Measurements from ENCODE around the gene ME3. TPM values are rescaled to one million over a fixed set of nuclear protein-coding genes. Genes with fewer than 3 reads are reported as not detected.
"Not testable (repeated sequence)": the region's sequence is repeated elsewhere in the genome, so short reads cannot be mapped to it uniquely, and the experiment has no call there.

The ME3 gene
- total RNA-seq, 1 donor from 2014 or later = 25.5 TPM

DNA sequence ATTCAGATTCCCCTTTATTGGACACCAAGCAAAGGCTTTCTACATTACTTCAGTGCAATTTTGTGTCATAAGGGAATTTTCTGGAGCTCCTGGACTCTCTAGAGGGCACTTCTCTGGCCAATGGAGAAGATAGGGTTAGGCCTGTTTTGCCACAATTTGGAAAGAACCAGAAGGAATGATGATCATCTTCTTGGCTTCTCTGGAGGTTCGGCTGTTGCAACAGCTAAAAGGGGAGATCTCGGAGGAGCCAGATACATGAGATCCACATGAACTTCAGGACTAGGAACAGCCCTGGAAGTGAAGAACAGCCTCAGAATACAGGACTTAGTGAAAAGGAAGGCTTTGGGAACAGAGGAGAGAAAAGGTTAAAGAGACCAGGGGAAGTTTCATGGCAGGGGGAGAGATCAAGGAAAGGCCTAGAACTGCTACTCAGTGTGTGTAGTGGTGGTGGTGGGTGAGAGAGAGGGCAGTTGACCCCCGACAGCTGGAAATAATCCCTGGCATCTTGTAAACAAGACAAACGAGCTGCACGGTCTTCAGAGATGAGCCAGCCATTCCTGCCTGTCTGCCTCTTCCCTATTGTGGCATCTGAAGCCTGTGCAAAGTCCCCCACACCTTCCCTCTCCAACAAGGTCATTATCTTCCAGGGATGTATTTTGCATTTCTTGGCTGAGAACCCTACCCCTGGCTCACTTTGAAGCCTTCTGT is 214.0 kb downstream of the ME3 start:
- no peak for DNase-seq

GRCh38 chr11:86456075-86456939 is 216.1 kb downstream of the ME3 start:
- peak; percentile 94 for DNase-seq

DNA sequence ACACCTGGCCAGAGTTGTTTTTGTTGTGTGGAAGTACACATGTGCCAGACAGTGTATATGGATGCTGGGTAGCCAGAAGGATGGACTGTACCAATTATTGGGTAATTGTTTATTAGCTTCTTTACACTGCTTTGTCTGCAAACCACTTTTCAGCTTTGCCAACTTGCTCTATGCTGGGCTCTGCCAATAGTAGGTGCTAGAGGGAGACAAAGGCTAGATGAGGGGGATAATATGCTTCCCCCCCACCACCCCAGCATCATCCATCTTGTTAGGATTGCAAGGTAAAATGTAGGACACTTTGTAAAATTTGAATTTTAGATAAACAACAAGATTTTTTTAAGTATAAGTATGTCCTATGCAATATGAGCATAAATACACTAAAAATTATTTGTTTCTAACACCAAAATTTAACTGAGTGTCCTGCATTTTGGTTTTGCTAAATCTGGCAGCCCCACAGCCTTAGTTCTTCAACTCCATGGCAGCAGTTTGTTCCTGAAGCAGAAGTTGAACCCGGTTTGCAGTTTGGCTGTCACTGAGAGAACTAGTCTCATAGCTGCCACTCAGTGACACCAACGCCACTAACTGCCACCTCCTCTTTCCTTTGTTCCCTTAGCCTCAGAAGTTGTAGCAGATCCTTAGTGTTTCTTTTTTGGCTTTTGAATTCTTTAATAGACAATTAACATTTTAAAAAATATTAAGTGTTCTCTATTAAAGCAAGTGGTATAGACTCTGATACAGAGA is 219.0 kb downstream of the ME3 start:
- no peak for DNase-seq

DNA sequence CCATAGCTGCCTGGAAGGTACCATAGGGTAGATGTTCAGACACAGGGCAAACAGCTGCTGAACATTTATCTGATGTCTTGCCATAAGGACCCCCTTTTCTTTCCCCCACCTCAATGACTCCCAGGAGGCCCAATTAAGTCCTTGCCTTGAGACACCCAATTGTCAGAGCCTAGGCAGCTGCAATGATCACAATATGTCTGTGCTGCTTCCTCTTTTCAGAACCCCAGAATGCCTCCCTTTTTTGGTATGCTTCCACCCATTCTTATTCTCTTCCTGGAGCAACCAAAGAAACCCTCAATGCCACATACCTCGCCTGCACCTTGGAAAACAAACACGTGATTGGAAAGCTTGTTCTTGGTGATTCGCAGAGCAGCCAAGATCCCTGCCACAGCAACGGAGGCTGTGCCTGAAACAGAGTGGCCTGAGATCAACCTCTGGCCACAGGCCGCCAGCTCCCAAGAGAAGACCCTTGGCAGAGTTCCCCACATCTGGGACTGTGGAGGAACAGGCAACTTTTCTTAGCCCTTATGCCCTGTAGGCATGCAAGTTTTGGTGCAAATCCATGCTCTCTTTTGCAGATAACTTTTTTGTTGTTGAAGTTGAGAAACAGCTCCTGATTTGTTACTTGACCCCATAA is 222.3 kb downstream of the ME3 start:
- peak; percentile 16 for DNase-seq

DNA sequence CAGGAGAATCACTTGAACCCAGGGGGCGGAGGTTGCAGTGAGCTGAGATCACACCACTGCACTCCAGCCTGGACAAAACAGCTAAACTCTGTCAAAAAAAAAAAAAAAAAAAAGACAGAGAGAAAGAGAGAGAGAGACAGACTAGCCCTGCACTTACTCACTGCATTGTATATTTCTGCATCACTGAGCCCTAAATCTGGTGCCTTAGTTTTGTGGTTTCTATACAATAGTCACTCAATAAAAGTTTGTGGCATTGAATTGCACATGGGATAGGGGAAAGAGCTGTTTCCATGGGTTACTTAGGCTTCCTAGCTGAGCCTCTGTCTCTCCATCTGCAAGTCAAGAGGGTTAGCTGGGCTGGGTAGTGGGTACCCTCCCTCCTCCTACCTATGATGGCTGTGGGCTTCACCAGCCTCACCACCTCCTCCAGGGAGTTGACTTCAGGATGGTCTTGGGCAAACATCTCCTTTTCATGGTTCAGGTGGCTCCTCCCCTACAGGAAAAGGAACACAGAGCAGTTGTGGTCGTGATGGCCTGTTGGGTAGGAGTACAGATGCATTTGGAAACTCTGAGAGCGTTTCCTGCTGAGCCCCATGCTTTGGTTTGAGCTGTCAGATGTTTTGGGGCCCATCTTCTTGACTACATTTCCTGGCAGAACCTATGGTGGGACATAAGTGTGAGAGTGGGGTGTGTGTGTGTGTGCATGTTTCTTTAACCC is 224.5 kb downstream of the ME3 start:
- no peak for DNase-seq

- no peak for DNase-seq
Observed at GRCh38 chr11:86446924-86447285, 225.5 kb downstream of the ME3 start.

- DNase-seq = no peak
Observed at GRCh38 chr11:86446163-86446923, 226.1 kb downstream of the ME3 start.

- DNase-seq = no peak
Observed at GRCh38 chr11:86444981-86445380, 227.4 kb downstream of the ME3 start.

DNA sequence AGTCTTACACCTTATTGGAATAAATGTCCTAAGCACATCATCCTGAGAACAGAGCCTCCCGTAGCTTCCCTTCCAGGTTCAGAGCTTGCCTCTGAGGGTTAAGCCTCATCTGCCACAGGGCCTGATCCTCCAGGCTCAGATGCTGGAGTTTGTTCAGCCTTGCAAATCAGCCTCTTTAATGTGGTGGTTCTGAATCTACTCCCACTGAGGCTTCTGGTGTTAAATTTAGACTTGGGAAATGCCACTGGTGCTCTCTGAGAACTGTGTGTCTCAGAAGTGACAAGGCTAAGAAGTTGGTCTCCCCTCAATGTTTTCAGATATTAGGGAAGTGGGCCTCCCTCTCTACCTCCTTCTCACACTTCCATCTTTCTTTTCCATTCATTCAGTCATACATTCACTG is 229.0 kb downstream of the ME3 start:
- DNase-seq = no peak

DNA sequence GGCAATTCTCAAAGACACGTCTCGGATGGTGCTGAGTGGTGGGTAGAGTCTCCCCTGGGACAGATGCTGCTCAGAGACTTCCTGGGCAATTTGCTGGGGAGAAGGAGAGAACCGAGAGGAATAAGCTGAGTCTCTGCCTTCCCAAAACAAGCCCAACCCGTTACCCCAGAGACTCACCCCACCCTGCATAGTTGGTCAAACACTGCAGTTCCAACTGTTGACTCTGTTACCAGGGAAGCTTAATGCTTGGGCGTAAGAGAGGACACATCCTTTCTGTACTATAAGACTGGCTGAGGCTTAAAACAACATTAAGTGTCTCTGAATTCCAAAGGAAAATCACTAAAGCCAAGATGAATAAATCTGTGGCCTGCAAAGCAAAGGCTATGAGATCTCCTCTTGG is 229.6 kb downstream of the ME3 start:
- DNase-seq = no peak

DNA sequence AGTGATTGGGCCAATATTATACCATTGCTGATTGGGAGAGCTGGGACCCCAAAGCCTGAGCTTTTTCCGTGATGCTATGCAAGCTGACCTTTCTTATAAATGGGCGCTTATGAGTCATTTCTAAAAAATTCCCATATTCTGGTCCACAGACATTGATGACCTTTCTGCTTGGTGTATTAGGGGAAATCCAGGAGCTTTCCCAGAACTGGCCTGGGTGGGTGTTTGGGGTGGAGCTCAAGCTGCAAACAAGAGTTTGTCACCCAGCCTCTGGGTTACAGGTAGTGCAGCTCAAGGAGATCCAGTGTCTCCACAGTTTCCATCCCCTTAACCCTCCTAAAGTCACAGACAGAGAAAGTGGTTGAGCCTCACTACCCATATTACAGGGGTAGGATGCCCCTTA is 230.0 kb downstream of the ME3 start:
- DNase-seq = peak; percentile 30

- DNase-seq = no peak
Observed at GRCh38 chr11:86440843-86441242, 231.6 kb downstream of the ME3 start.

- DNase-seq = no peak
Observed at GRCh38 chr11:86440305-86440716, 232.1 kb downstream of the ME3 start.

GRCh38 chr11:86438685-86439084 is 233.7 kb downstream of the ME3 start:
- peak; percentile 52 for DNase-seq

GRCh38 chr11:86435711-86436110 is 236.7 kb downstream of the ME3 start:
- no peak for DNase-seq

DNA sequence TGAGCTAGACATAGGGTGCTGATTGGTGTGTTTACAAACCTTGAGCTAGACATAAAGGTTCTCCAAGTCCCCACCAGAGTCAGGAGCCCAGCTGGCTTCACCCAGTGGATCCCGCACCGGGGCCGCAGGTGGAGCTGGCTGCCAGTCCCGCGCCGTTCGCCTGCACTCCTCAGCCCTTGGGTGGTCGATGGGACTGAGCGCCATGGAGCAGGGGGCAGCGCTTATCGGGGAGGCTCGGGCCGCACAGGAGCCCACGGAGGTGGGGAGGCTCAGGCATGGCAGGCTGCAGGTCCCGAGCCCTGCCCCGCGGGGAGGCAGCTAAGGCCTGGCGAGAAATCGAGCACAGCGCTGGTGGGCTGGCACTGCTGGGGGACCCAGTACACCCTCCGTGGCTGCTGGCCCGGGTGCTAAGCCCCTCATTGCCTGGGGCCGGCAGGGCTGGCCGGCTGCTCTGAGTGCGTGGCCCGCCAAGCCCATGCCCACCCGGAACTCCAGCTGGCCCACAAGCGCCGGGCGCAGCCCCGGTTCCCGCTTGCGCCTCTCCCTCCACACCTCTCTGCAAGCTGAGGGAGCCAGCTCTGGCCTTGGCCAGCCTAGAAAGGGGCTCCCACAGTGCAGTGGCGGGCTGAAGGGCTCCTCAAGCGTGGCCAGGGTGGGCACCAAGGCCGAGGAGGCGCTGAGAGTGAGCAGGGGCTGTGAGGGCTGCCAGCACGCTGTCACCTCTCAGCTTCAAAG is 238.9 kb downstream of the ME3 start:
- not testable (repeated sequence) for DNase-seq

- DNase-seq = peak; percentile 59
Observed at GRCh38 chr11:86431258-86431657, 241.2 kb downstream of the ME3 start.

DNA sequence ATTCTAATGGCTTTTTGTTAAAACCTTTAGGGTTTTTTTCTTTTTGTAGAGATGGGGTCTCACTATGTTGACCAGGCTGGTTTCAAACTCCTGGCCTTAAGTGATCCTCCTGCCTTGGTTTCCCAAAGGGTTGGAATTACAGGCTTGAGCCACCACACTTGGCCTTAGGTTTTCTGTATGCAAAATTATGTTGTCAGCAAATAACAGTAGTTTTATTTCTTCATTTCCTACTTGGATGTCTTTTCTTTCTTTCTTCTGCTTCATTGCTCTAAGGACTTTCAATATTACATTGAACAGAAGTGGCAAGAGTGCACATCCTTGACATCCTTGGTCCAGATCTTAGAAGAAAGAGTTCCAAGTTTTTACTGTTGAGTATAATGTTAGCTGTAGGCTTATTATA is 245.0 kb downstream of the ME3 start:
- DNase-seq = no peak

DNA sequence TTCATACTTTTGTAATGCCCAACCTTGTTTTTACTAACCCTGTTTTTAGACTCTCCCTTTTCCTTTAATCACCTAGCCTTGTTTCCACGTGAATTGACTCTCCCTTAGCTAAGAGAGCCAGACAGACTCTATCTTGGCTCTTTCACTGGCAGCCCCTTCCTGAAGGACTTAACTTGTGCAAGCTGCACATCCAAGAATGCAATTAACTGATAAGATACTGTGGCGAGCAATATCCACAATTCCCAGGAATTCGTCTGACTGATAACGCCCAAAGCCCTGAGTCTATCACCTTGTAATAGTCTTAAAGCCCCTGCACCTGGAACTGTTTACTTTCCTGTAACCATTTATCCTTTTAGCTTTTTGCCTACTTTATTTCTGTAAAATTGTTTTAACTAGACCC is 248.9 kb downstream of the ME3 start:
- not testable (repeated sequence) for DNase-seq

DNA sequence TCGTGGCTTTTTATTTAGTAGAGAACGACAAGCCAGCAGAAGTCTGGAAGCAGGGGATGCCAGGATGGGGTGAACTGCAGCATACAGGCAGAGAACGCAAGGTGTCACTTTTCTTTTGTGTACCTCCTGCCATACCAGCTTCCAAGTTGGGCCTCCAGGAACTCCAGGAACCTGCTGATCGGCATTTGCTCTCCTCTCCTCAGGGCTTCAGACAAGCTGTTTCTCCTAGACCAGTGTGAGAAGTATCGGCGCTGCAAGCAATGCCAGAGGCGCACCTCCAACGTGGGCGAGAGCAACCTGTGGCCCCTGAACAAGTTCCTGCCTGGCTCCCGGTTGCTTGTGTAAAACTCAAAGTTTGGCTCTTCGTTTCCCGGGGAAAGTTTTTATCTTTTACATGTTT is 250.0 kb downstream of the ME3 start:
- DNase-seq = no peak

- no peak for DNase-seq
Observed at GRCh38 chr11:86421946-86422345, 250.5 kb downstream of the ME3 start.

Measured in dermis blood vessel endothelial cell (primary cell).